ENCODE measurements around the gene MIA2. TPM values are rescaled to one million over a fixed set of nuclear protein-coding genes. Genes with fewer than 3 reads are reported as not detected.

Gene MIA2
- total RNA-seq, 4 donors from 2014 or later, result 10.9 to 17.0 (median 12.6) TPM

DNA sequence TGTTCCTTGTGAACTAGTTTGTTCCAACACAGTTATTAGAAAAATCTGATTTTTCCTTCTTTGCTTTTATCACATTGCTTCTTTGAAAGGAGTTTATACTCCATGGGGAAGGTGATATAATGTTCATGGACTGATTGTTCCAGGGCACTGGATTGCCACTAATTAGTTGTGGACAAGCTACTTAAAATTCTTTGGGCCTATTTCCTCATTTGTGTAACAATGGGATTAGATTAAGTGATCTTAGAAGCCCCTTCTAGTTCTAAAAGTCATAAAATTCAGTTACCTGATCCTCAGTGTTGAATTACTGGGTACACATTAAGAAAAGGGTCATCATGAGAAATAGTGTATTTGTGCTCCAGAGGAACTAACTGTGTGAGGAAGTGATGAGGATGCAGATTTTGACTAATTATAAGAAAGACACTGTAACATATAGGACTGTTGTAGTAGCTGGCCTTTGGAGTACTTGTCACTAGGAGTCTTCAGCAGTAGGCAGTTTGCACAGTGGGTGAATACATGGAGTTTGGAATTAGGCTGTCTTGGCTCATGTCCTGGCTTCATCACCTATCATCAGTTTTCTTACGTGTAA, 82.2 kb downstream of the MIA2 start:
- Histone ChIP-seq H3K4me1 (no peaks in the 10 kb centered on the region), H3K36me3 (peaks cover 5 to 58% (median 23%) of the 10 kb centered on the region in 4 donors), H3K9me3 (no peaks in the 10 kb centered on the region), H3K27me3 (no peaks in the 10 kb centered on the region), H3K4me3 (no peak overlapping the region), H3K27ac (replicated peaks in 1 of 4) (no peak overlapping the region)
- no peak for TF ChIP-seq POLR2A (IDR thresholded peaks at IDR 0.05; ENCODE audit: low read depth)
- TF ChIP-seq EP300 (IDR thresholded peaks at IDR 0.05), result no peak
- TF ChIP-seq, protein P1, sequence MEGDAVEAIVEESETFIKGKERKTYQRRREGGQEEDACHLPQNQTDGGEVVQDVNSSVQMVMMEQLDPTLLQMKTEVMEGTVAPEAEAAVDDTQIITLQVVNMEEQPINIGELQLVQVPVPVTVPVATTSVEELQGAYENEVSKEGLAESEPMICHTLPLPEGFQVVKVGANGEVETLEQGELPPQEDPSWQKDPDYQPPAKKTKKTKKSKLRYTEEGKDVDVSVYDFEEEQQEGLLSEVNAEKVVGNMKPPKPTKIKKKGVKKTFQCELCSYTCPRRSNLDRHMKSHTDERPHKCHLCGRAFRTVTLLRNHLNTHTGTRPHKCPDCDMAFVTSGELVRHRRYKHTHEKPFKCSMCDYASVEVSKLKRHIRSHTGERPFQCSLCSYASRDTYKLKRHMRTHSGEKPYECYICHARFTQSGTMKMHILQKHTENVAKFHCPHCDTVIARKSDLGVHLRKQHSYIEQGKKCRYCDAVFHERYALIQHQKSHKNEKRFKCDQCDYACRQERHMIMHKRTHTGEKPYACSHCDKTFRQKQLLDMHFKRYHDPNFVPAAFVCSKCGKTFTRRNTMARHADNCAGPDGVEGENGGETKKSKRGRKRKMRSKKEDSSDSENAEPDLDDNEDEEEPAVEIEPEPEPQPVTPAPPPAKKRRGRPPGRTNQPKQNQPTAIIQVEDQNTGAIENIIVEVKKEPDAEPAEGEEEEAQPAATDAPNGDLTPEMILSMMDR (IDR thresholded peaks at IDR 0.05), result no peak
- intact Hi-C loops (cut with DNase I), result no loop called here
- no peak for DNase-seq (ENCODE audit: extremely low spot score)
- 100% methylated on average over 1 of the region's 1 CpG for WGBS

DNA sequence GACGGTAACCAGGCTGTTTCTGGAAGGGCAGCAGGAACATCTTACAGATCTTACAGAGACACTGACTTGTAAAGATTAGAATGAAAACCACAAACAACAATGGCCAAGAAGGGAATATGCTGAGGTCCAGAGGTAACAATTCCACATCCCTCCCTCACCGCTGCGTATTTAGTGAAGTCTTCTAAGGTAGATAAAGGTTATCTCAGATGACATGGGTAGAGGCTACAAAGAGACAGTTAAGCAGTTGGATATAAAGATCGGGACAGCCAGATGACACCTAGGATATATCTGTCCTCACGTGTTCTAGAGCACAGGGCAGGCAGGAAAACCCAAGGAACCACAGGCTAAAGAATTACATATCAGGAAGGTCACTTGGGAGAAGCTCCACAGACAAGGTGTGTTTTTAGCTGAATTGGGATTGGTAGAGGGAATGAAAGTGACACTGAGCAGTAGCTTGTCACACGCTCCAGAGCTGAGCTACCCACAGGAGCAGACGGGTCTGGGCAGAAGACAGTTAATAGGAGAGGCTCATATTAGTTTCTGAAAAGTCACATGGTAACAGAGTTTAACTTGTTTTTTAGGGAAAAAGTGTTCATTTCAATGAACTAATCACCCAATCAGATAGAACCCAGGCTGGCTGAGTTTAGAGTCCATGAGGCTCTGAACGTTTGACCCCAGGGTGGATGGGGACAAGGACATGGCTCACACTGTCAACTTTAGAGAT, 83.3 kb downstream of the MIA2 start:
- Histone ChIP-seq H3K4me3 (no peak overlapping the region), H3K27me3 (no peaks in the 10 kb centered on the region), H3K36me3 (peaks cover 5 to 62% (median 28%) of the 10 kb centered on the region in 4 donors), H3K4me1 (no peaks in the 10 kb centered on the region), H3K27ac (replicated peaks in 1 of 4) (no peak overlapping the region), H3K9me3 (no peaks in the 10 kb centered on the region)
- TF ChIP-seq POLR2AphosphoS5 (IDR thresholded peaks at IDR 0.05) (no peak), POLR2A (IDR thresholded peaks at IDR 0.05; ENCODE audit: low read depth) (no peak)
- TF ChIP-seq, protein P1 (IDR thresholded peaks at IDR 0.05), result no peak
- 92% methylated on average over 8 of the region's 8 CpGs for WGBS
- no peak for DNase-seq (ENCODE audit: extremely low spot score)
- intact Hi-C loops (cut with DNase I), result no loop called here

DNA sequence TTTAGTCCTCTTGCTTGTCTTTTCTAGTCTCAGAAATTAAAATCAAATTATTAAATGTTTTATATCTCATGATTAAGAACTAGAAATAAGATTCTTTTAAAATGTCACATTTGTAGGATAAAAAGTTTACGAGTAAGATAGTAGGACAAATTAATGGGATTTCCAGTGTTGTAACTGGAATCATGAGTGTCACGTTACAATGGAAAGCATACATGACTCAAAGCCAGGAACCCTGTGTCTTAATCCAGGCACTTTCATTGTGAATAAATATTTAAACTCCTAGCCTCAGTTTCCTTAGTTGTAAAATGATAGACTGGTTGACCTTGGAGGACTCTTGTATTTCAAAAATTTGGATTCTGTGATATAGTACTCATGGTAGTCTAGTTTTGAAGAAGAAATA, 84.9 kb downstream of the MIA2 start:
- no peak for TF ChIP-seq EP300 (IDR thresholded peaks at IDR 0.05)
- no peak for TF ChIP-seq POLR2AphosphoS5 (IDR thresholded peaks at IDR 0.05)
- no peak for TF ChIP-seq POLR2A (IDR thresholded peaks at IDR 0.05; ENCODE audit: low read depth)
- Histone ChIP-seq H3K9me3 (no peaks in the 10 kb centered on the region), H3K36me3 (peaks cover 5 to 70% (median 35%) of the 10 kb centered on the region in 4 donors), H3K4me3 (no peak overlapping the region), H3K27ac (replicated peaks in 1 of 4) (no peak overlapping the region), H3K27me3 (no peaks in the 10 kb centered on the region), H3K4me1 (no peaks in the 10 kb centered on the region)
- intact Hi-C loops (cut with DNase I), result no loop called here
- 94% methylated on average over 2 of the region's 2 CpGs for WGBS
- no peak for DNase-seq (ENCODE audit: extremely low spot score)

DNA sequence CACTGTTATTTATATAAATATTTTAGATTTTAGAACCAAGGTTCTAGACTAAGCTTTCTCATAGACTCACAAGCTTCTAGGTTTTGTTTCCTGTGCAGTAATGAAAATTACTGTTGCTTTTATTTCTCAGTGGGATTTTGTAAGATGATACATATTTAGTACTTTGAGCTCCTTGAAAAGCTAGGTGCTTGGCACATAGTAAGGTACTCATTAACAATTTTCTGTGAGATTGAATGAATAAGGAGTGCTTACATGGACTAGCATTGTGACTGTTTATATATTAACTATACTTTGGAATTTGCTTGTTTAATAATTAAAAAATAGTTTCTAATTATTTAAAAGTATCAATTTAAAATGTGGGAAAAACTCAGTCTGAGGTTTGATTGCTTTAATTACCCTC, 85.7 kb downstream of the MIA2 start:
- H3K4me3 ChIP-seq, result no peak overlapping the region
- no peak for TF ChIP-seq EP300 (IDR thresholded peaks at IDR 0.05)
- no peak overlapping the region for H3K27ac ChIP-seq (replicated peaks in 1 of 4)
- intact Hi-C loops (cut with DNase I), result no loop called here
- peaks cover 5 to 67% (median 32%) of the 10 kb centered on the region in 4 donors for H3K36me3 ChIP-seq
- H3K9me3 ChIP-seq, result no peaks in the 10 kb centered on the region
- DNase-seq (ENCODE audit: extremely low spot score), result no peak
- no peaks in the 10 kb centered on the region for H3K4me1 ChIP-seq
- H3K27me3 ChIP-seq, result no peaks in the 10 kb centered on the region

DNA sequence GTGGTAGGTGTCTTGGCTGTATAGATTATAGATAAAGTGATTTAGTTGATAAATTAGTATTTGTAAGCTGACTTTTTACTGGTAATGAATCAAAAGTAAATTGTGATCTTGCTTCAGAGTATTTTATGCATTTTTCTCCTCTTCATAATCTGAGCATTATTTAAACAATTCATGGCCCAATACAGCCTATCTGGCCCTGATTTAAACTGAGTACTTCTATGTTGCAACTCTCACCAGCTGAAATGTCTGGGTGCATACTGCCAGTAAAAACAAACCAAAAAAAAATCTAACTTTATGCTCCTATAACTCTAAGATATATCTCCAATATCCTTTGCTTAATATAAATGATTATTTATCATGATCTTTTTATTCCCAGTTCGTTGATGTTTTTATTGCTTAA, 86.6 kb downstream of the MIA2 start:
- TF ChIP-seq, protein P1 (IDR thresholded peaks at IDR 0.05), result no peak
- TF ChIP-seq EP300 (IDR thresholded peaks at IDR 0.05) (no peak), POLR2A (IDR thresholded peaks at IDR 0.05; ENCODE audit: low read depth) (no peak), POLR2AphosphoS5 (IDR thresholded peaks at IDR 0.05) (no peak)
- H3K36me3 ChIP-seq, result peaks cover 5 to 75% (median 34%) of the 10 kb centered on the region in 4 donors
- H3K27ac ChIP-seq (replicated peaks in 1 of 4), result no peak overlapping the region
- H3K9me3 ChIP-seq, result no peaks in the 10 kb centered on the region
- H3K27me3 ChIP-seq, result no peaks in the 10 kb centered on the region
- no peak overlapping the region for H3K4me3 ChIP-seq
- 88% methylated on average over 1 of the region's 1 CpG for WGBS
- intact Hi-C loops (cut with DNase I), result no loop called here
- H3K4me1 ChIP-seq, result no peaks in the 10 kb centered on the region
- no peak for DNase-seq (ENCODE audit: extremely low spot score)
